Lung microvascular endothelial cell (primary cell): ENCODE measurements around the gene PRPF40A. TPM values are rescaled to one million over a fixed set of nuclear protein-coding genes. Genes with fewer than 3 reads are reported as not detected.

ENCODE experiments used
- DNase-seq, 2 donors: peaks; one replicate each; pipeline versions ENCODE4 v3.0.0 to v3.0.0-alpha.2; 2010; ENCODE audit warnings: low read depth in 2 of 2
- total RNA-seq: library from RNA; depleted of rRNA; stranded (reverse); fragments of >200 nt; gene quantifications from 2 replicates; pipeline ENCODE4 v1.2.1, GENCODE V29; 2014

PRPF40A gene
- total RNA-seq, 1 donor from 2014 or later: 69.4 TPM

GRCh38 chr2:152655880-152656279 is 61.4 kb downstream of the PRPF40A start:
- no peak for DNase-seq

GRCh38 chr2:152651834-152652233 is 65.4 kb downstream of the PRPF40A start:
- DNase-seq: no peak

- DNase-seq: no peak
Measured at GRCh38 chr2:152650768-152651371, 66.4 kb downstream of the PRPF40A start.

GRCh38 chr2:152649997-152650396 is 67.3 kb downstream of the PRPF40A start:
- no peak for DNase-seq

GRCh38 chr2:152648336-152648735 is 68.9 kb downstream of the PRPF40A start:
- peak; percentile 29 to 53 for DNase-seq

GRCh38 chr2:152647552-152647951 is 69.7 kb downstream of the PRPF40A start:
- peak in 1 of 2 donors; percentile 38 for DNase-seq

- peak in 1 of 2 donors; percentile 47 for DNase-seq
Measured at GRCh38 chr2:152646775-152647174, 70.5 kb downstream of the PRPF40A start.

GRCh38 chr2:152646264-152646663 is 71.0 kb downstream of the PRPF40A start:
- DNase-seq: no peak

GRCh38 chr2:152644189-152644873 is 72.9 kb downstream of the PRPF40A start:
- DNase-seq: no peak

- DNase-seq: no peak
Measured at GRCh38 chr2:152638590-152638989, 78.7 kb downstream of the PRPF40A start.

GRCh38 chr2:152638056-152638455 is 79.2 kb downstream of the PRPF40A start:
- DNase-seq: no peak

GRCh38 chr2:152637251-152637650 is 80.0 kb downstream of the PRPF40A start:
- no peak for DNase-seq

- peak; percentile 64 to 72 for DNase-seq
Measured at GRCh38 chr2:152635635-152636298, 81.5 kb downstream of the PRPF40A start.

- no peak for DNase-seq
Measured at GRCh38 chr2:152632736-152633135, 84.5 kb downstream of the PRPF40A start.

- DNase-seq: no peak
Measured at GRCh38 chr2:152630466-152630865, 86.8 kb downstream of the PRPF40A start.

- DNase-seq: no peak
Measured at GRCh38 chr2:152629202-152629601, 88.1 kb downstream of the PRPF40A start.

- peak; percentile 63 to 70 for DNase-seq
Measured at GRCh38 chr2:152627351-152627957, 89.8 kb downstream of the PRPF40A start.

- no peak for DNase-seq
Measured at GRCh38 chr2:152626911-152627339, 90.3 kb downstream of the PRPF40A start.

- no peak for DNase-seq
Measured at GRCh38 chr2:152624805-152625204, 92.5 kb downstream of the PRPF40A start.

- no peak for DNase-seq
Measured at GRCh38 chr2:152623775-152624174, 93.5 kb downstream of the PRPF40A start.

GRCh38 chr2:152623076-152623740 is 94.1 kb downstream of the PRPF40A start:
- DNase-seq: no peak

GRCh38 chr2:152622219-152622618 is 95.0 kb downstream of the PRPF40A start:
- DNase-seq: no peak
